Activated T-helper 9 cell treated with anti-CD3 and anti-CD28 coated beads, Interleukin-2, amount 50 U/mL, for 16 hours (primary cell): ENCODE data around the gene DSCAM.

Source experiments
- DNase-seq: peaks from one replicate; pipeline ENCODE4 v3.0.0-alpha.2; 2020; ENCODE audit warnings: low read depth

Gene DSCAM

GRCh38 chr21:40540216-40540615 is 306.7 kb downstream of the DSCAM start:
- no peak for DNase-seq

GRCh38 chr21:40534886-40535285 is 312.1 kb downstream of the DSCAM start:
- no peak for DNase-seq

GRCh38 chr21:40531431-40532110 is 315.4 kb downstream of the DSCAM start:
- DNase-seq, result no peak

GRCh38 chr21:40531016-40531415 is 315.9 kb downstream of the DSCAM start:
- DNase-seq, result no peak

- no peak for DNase-seq
These were observed 329.3 kb downstream of the DSCAM start for GRCh38 chr21:40517646-40518045.

- DNase-seq, result no peak
These were observed 330.6 kb downstream of the DSCAM start for GRCh38 chr21:40516335-40516734.

- DNase-seq, result no peak
These were observed 334.4 kb downstream of the DSCAM start for GRCh38 chr21:40512590-40512989.

- no peak for DNase-seq
These were observed 339.0 kb downstream of the DSCAM start for GRCh38 chr21:40507978-40508377.

GRCh38 chr21:40505681-40506080 is 341.3 kb downstream of the DSCAM start:
- DNase-seq, result no peak

GRCh38 chr21:40505244-40505643 is 341.7 kb downstream of the DSCAM start:
- no peak for DNase-seq

GRCh38 chr21:40504825-40505224 is 342.1 kb downstream of the DSCAM start:
- no peak for DNase-seq

GRCh38 chr21:40496116-40496515 is 350.8 kb downstream of the DSCAM start:
- no peak for DNase-seq

GRCh38 chr21:40490408-40490807 is 356.6 kb downstream of the DSCAM start:
- no peak for DNase-seq

GRCh38 chr21:40489001-40489400 is 358.0 kb downstream of the DSCAM start:
- no peak for DNase-seq

GRCh38 chr21:40481764-40482163 is 365.2 kb downstream of the DSCAM start:
- DNase-seq, result no peak

- no peak for DNase-seq
These were observed 372.4 kb downstream of the DSCAM start for GRCh38 chr21:40474513-40474912.

- DNase-seq, result no peak
These were observed 374.9 kb downstream of the DSCAM start for GRCh38 chr21:40472013-40472412.

GRCh38 chr21:40471103-40471502 is 375.9 kb downstream of the DSCAM start:
- no peak for DNase-seq

- no peak for DNase-seq
These were observed 380.0 kb downstream of the DSCAM start for GRCh38 chr21:40466893-40467483.

GRCh38 chr21:40465382-40465781 is 381.6 kb downstream of the DSCAM start:
- no peak for DNase-seq

GRCh38 chr21:40463176-40463575 is 383.8 kb downstream of the DSCAM start:
- no peak for DNase-seq

GRCh38 chr21:40461008-40461407 is 385.9 kb downstream of the DSCAM start:
- DNase-seq, result no peak

GRCh38 chr21:40457741-40458140 is 389.2 kb downstream of the DSCAM start:
- no peak for DNase-seq

GRCh38 chr21:40454057-40454456 is 392.9 kb downstream of the DSCAM start:
- no peak for DNase-seq
